ENCODE measurements around the gene IKBIP. TPM values are rescaled to one million over a fixed set of nuclear protein-coding genes. Genes with fewer than 3 reads are reported as not detected.

IKBIP gene
- polyA plus RNA-seq, 2 of the 4 experiments (the other 2 are of a cell fraction), result 58.7 to 67.6 TPM

DNA sequence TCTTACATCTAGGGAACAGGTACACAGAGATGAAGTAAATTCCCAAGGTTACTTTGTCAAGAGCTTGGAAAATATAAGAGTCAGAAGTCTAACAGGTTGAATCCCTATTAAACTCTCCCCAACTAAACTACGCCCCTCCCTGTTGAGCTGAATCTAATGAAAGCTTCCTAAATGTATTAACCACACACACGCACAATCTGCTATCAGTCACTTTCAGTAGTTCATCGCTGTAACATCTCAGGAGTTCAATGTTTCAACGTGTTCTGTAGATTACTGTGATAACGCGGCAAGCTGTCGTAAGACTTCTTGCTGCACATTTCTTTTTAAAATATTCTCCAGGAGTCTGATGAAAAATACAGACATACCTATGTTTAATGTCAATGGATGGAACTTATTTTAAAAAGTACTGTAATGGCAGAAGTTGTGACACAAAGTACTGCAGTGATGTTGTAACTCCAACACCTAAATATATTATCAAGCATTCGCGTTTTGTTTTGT lies 51.7 kb downstream of the IKBIP start:
- CTCF ChIA-PET, result interaction anchor here (0.9 to 4.7 kb wide), 8 partner anchors 9 to 406 kb away, joined by 3 to 26 read pairs (median 4); no protein-coding TSS in a partner anchor
- ATAC-seq, result peak; percentile 1 to 23; a peak in 2 of 6 replicates
- no peak for DNase-seq (ENCODE audit: low read depth in 1 of 2, low spot score in 1 of 2)
- 27% methylated on average over 9 of the region's 9 CpGs for WGBS (ENCODE audit: missing lambda C conversion rate)
- no peaks in the 10 kb centered on the region for H3K9me3 ChIP-seq
- TF ChIP-seq TP53 (CRISPR knock-in tag; IDR thresholded peaks at IDR 0.05) (no peak), KDM1A (IDR thresholded peaks at IDR 0.05; ENCODE audit: low read depth) (no peak), RNF2 (IDR thresholded peaks at IDR 0.05; ENCODE audit: borderline replicate concordance, low read depth) (no peak), RAD21 (conservative IDR thresholded peaks at IDR 0.05 in 1 of 2, IDR thresholded peaks at IDR 0.05 in 1 of 2) (no peak), FOXS1 (CRISPR knock-in tag; IDR thresholded peaks at IDR 0.05) (no peak), POLR2AphosphoS2 (conservative IDR thresholded peaks at IDR 0.05; ENCODE audit: low read length) (no peak), MYC (IDR thresholded peaks at IDR 0.05; ENCODE audit: borderline replicate concordance, low read length) (no peak), MAX (IDR thresholded peaks at IDR 0.05) (no peak), CEBPB (IDR thresholded peaks at IDR 0.05) (peak; percentile 29 to 46; a peak in 2 of 4 replicates), NR3C1 (IDR thresholded peaks at IDR 0.05) (no peak), E2F6 (IDR thresholded peaks at IDR 0.05; ENCODE audit: borderline replicate concordance, low read depth) (0 out of 2 replicates have a peak, but pooled peaks have one; percentile 16), BHLHE40 (IDR thresholded peaks at IDR 0.05; ENCODE audit: low read depth, low read length) (no peak), HES2 (IDR thresholded peaks at IDR 0.05) (no peak)
- TF ChIP-seq, protein P1, sequence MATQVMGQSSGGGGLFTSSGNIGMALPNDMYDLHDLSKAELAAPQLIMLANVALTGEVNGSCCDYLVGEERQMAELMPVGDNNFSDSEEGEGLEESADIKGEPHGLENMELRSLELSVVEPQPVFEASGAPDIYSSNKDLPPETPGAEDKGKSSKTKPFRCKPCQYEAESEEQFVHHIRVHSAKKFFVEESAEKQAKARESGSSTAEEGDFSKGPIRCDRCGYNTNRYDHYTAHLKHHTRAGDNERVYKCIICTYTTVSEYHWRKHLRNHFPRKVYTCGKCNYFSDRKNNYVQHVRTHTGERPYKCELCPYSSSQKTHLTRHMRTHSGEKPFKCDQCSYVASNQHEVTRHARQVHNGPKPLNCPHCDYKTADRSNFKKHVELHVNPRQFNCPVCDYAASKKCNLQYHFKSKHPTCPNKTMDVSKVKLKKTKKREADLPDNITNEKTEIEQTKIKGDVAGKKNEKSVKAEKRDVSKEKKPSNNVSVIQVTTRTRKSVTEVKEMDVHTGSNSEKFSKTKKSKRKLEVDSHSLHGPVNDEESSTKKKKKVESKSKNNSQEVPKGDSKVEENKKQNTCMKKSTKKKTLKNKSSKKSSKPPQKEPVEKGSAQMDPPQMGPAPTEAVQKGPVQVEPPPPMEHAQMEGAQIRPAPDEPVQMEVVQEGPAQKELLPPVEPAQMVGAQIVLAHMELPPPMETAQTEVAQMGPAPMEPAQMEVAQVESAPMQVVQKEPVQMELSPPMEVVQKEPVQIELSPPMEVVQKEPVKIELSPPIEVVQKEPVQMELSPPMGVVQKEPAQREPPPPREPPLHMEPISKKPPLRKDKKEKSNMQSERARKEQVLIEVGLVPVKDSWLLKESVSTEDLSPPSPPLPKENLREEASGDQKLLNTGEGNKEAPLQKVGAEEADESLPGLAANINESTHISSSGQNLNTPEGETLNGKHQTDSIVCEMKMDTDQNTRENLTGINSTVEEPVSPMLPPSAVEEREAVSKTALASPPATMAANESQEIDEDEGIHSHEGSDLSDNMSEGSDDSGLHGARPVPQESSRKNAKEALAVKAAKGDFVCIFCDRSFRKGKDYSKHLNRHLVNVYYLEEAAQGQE (IDR thresholded peaks at IDR 0.05), result no peak
- H3K4me1 ChIP-seq, result peaks cover 24% of the 10 kb centered on the region
- H3K27ac ChIP-seq, result peak overlapping the region; percentile 82 to 83
- FAIRE-seq, result no peak
- H3K4me3 ChIP-seq, result peak overlapping the region; percentile 85
- POLR2A ChIA-PET, result interaction anchor here (0.6 to 3.0 kb wide), 28 partner anchors 9 to 560 kb away, joined by 3 to 23 read pairs (median 4); partner anchors contain the start of genes APAF1 and IKBIP
- peak overlapping the region; percentile 86 for H3K4me2 ChIP-seq

GRCh38 chr12:98591209-98591608 lies 53.4 kb downstream of the IKBIP start:
- no peak overlapping the region for H3K4me2 ChIP-seq
- TF ChIP-seq, protein P2, sequence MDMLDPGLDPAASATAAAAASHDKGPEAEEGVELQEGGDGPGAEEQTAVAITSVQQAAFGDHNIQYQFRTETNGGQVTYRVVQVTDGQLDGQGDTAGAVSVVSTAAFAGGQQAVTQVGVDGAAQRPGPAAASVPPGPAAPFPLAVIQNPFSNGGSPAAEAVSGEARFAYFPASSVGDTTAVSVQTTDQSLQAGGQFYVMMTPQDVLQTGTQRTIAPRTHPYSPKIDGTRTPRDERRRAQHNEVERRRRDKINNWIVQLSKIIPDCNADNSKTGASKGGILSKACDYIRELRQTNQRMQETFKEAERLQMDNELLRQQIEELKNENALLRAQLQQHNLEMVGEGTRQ (IDR thresholded peaks at IDR 0.05), result no peak
- TF ChIP-seq, protein P3, sequence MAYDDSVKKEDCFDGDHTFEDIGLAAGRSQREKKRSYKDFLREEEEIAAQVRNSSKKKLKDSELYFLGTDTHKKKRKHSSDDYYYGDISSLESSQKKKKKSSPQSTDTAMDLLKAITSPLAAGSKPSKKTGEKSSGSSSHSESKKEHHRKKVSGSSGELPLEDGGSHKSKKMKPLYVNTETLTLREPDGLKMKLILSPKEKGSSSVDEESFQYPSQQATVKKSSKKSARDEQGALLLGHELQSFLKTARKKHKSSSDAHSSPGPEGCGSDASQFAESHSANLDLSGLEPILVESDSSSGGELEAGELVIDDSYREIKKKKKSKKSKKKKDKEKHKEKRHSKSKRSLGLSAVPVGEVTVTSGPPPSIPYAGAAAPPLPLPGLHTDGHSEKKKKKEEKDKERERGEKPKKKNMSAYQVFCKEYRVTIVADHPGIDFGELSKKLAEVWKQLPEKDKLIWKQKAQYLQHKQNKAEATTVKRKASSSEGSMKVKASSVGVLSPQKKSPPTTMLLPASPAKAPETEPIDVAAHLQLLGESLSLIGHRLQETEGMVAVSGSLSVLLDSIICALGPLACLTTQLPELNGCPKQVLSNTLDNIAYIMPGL (CRISPR knock-in tag; IDR thresholded peaks at IDR 0.05; ENCODE audit: borderline replicate concordance), result no peak
- 81% methylated on average over 4 of the region's 4 CpGs for WGBS (ENCODE audit: missing lambda C conversion rate)
- no peak for FAIRE-seq
- H3K4me1 ChIP-seq, result peaks cover 16% of the 10 kb centered on the region
- DNase-seq (ENCODE audit: low read depth in 1 of 2, low spot score in 1 of 2), result no peak
- no peak overlapping the region for H3K27ac ChIP-seq
- H3K9me3 ChIP-seq, result no peaks in the 10 kb centered on the region
- ATAC-seq, result no peak
- CTCF ChIA-PET, result interaction anchor here (0.6 to 4.7 kb wide), 2 partner anchors 20 to 25 kb away, joined by 3 to 26 read pairs; no protein-coding TSS in a partner anchor
- H3K4me3 ChIP-seq, result no peak overlapping the region
- POLR2A ChIA-PET, result no interaction called here
